Measurements from ENCODE around the gene SDF4.
A peak's percentile ranks its signal among the peaks of the same experiment; 100 is the strongest.

The SDF4 gene

GRCh38 chr1:1231400-1232207 is at the start of gene SDF4:
SDF4 (minus strand) TSS chr1:1232001; CDS start chr1:1228772, 3,229 bp downstream.
- peak; percentile 100 for DNase-seq (ENCODE audit: low read depth, low spot score)

- no peak for DNase-seq (ENCODE audit: low read depth, low spot score)
Observed at GRCh38 chr1:1280782-1281481, 49.1 kb upstream of the SDF4 start.

GRCh38 chr1:1279028-1279427 is 47.2 kb upstream of the SDF4 start:
- DNase-seq (ENCODE audit: low read depth, low spot score), result no peak

GRCh38 chr1:1278620-1279019 is 46.8 kb upstream of the SDF4 start:
- DNase-seq (ENCODE audit: low read depth, low spot score), result no peak

GRCh38 chr1:1275836-1276235 is 44.0 kb upstream of the SDF4 start:
- peak; percentile 51 for DNase-seq (ENCODE audit: low read depth, low spot score)

GRCh38 chr1:1274931-1275431 is 43.2 kb upstream of the SDF4 start:
- DNase-seq (ENCODE audit: low read depth, low spot score), result no peak

GRCh38 chr1:1274299-1274930 is 42.6 kb upstream of the SDF4 start:
- no peak for DNase-seq (ENCODE audit: low read depth, low spot score)

GRCh38 chr1:1273512-1274298 is 41.9 kb upstream of the SDF4 start, which contains the start of gene UBE2J2:
UBE2J2 (minus strand) TSS chr1:1273854; CDS start chr1:1267992, 5,862 bp downstream.
- peak; percentile 96 for DNase-seq (ENCODE audit: low read depth, low spot score)

GRCh38 chr1:1273209-1273511 is 41.4 kb upstream of the SDF4 start:
- DNase-seq (ENCODE audit: low read depth, low spot score), result peak; percentile 45

- DNase-seq (ENCODE audit: low read depth, low spot score), result peak; percentile 34
Observed at GRCh38 chr1:1272341-1273208, 40.8 kb upstream of the SDF4 start.

- no peak for DNase-seq (ENCODE audit: low read depth, low spot score)
Observed at GRCh38 chr1:1270813-1271212, 39.0 kb upstream of the SDF4 start.

GRCh38 chr1:1268284-1268682 is 36.5 kb upstream of the SDF4 start:
- no peak for DNase-seq (ENCODE audit: low read depth, low spot score)

- no peak for DNase-seq (ENCODE audit: low read depth, low spot score)
Observed at GRCh38 chr1:1267488-1268283, 35.9 kb upstream of the SDF4 start.

- DNase-seq (ENCODE audit: low read depth, low spot score), result peak; percentile 95
Observed at GRCh38 chr1:1264868-1265272, 33.1 kb upstream of the SDF4 start.

GRCh38 chr1:1264026-1264425 is 32.2 kb upstream of the SDF4 start:
- no peak for DNase-seq (ENCODE audit: low read depth, low spot score)

- DNase-seq (ENCODE audit: low read depth, low spot score), result no peak
Observed at GRCh38 chr1:1262758-1263157, 31.0 kb upstream of the SDF4 start.

- no peak for DNase-seq (ENCODE audit: low read depth, low spot score)
Observed at GRCh38 chr1:1262071-1262470, 30.3 kb upstream of the SDF4 start.

- DNase-seq (ENCODE audit: low read depth, low spot score), result no peak
Observed at GRCh38 chr1:1260843-1261560, 29.2 kb upstream of the SDF4 start.

GRCh38 chr1:1259951-1260600 is 28.3 kb upstream of the SDF4 start:
- DNase-seq (ENCODE audit: low read depth, low spot score), result no peak
